ENCODE measurements around the gene TIPIN.

The TIPIN gene

GRCh38 chr15:66290007-66290406 is 66.5 kb downstream of the TIPIN start:
- TF ChIP-seq POLR2AphosphoS5 (IDR thresholded peaks at IDR 0.05; ENCODE audit: low read depth, low read length) (no peak), TAF1 (IDR thresholded peaks at IDR 0.05; ENCODE audit: borderline replicate concordance, insufficient read depth, low read length) (no peak), REST (IDR thresholded peaks at IDR 0.05; ENCODE audit: insufficient read depth in 1 of 2, low read depth in 2 of 2, low read length in 2 of 2) (no peak), SIN3A (IDR thresholded peaks at IDR 0.05; ENCODE audit: borderline replicate concordance, insufficient read depth, low read length) (no peak), FOXP2 (optimal IDR thresholded peaks at IDR 0.05; ENCODE audit: borderline replicate concordance, extremely low read depth, extremely low read length, insufficient read depth) (no peak)

GRCh38 chr15:66288551-66289185 is 67.8 kb downstream of the TIPIN start:
- no peak for TF ChIP-seq REST (IDR thresholded peaks at IDR 0.05; ENCODE audit: insufficient read depth in 1 of 2, low read depth in 2 of 2, low read length in 2 of 2)
- TF ChIP-seq POLR2AphosphoS5 (IDR thresholded peaks at IDR 0.05; ENCODE audit: low read depth, low read length): no peak
- no peak for TF ChIP-seq FOXP2 (optimal IDR thresholded peaks at IDR 0.05; ENCODE audit: borderline replicate concordance, extremely low read depth, extremely low read length, insufficient read depth)
- no peak for TF ChIP-seq SIN3A (IDR thresholded peaks at IDR 0.05; ENCODE audit: borderline replicate concordance, insufficient read depth, low read length)
- no peak for TF ChIP-seq TAF1 (IDR thresholded peaks at IDR 0.05; ENCODE audit: borderline replicate concordance, insufficient read depth, low read length)

GRCh38 chr15:66288093-66288492 is 68.4 kb downstream of the TIPIN start:
- no peak for TF ChIP-seq POLR2AphosphoS5 (IDR thresholded peaks at IDR 0.05; ENCODE audit: low read depth, low read length)
- TF ChIP-seq SIN3A (IDR thresholded peaks at IDR 0.05; ENCODE audit: borderline replicate concordance, insufficient read depth, low read length): no peak
- no peak for TF ChIP-seq REST (IDR thresholded peaks at IDR 0.05; ENCODE audit: insufficient read depth in 1 of 2, low read depth in 2 of 2, low read length in 2 of 2)
- no peak for TF ChIP-seq TAF1 (IDR thresholded peaks at IDR 0.05; ENCODE audit: borderline replicate concordance, insufficient read depth, low read length)
- no peak for TF ChIP-seq FOXP2 (optimal IDR thresholded peaks at IDR 0.05; ENCODE audit: borderline replicate concordance, extremely low read depth, extremely low read length, insufficient read depth)

- TF ChIP-seq FOXP2 (optimal IDR thresholded peaks at IDR 0.05; ENCODE audit: borderline replicate concordance, extremely low read depth, extremely low read length, insufficient read depth) (no peak), REST (IDR thresholded peaks at IDR 0.05; ENCODE audit: insufficient read depth in 1 of 2, low read depth in 2 of 2, low read length in 2 of 2) (no peak), TAF1 (IDR thresholded peaks at IDR 0.05; ENCODE audit: borderline replicate concordance, insufficient read depth, low read length) (no peak), SIN3A (IDR thresholded peaks at IDR 0.05; ENCODE audit: borderline replicate concordance, insufficient read depth, low read length) (no peak), POLR2AphosphoS5 (IDR thresholded peaks at IDR 0.05; ENCODE audit: low read depth, low read length) (no peak)
These were observed 68.9 kb downstream of the TIPIN start for GRCh38 chr15:66287461-66288057.

Measured in PFSK-1 (cell line).